AG04450 (cell line): ENCODE data around the gene CCL15. TPM values are rescaled to one million over a fixed set of nuclear protein-coding genes. Genes with fewer than 3 reads are reported as not detected.

Source experiments
- CTCF ChIA-PET: fragments of 300-600, 350-600 bp; formaldehyde crosslinking; extraction: SDS; loops from one replicate; lab custom pipeline; 2022; ENCODE audit warnings: antibody characterized with exemption, inconsistent platforms; lab: Charles Lee
- POLR2A ChIA-PET: fragments of 350-600 bp; formaldehyde crosslinking; extraction: SDS; loops from one replicate; lab custom pipeline; 2021; ENCODE audit warnings: antibody characterized with exemption, inconsistent platforms; lab: Yijun Ruan, JAX
- DNase-seq: peaks from one replicate; pipeline ENCODE4 v3.0.0-alpha.2; 2011; ENCODE audit warnings: low read depth, low spot score
- H3K27ac ChIP-seq: one replicate; pipeline ENCODE4 v1.5.1; 2012; ENCODE audit warnings: low read depth, low read length, control low read depth
- H3K27me3 ChIP-seq: one replicate; pipeline ENCODE4 v1.6.0; 2012; ENCODE audit warnings: low read length; ENCODE audit not compliant: control insufficient read depth, insufficient read depth
- H3K4me3 ChIP-seq: 2 replicates; pipeline ENCODE4 v1.5.1; 2011; ENCODE audit warnings: mild to moderate bottlenecking, low read depth, low read length, control low read depth
- H3K9me3 ChIP-seq: 2 replicates; pipeline ENCODE4 v1.5.1; 2012; ENCODE audit warnings: low read length; ENCODE audit not compliant: control insufficient read depth, insufficient read depth
- CTCF ChIP-seq: IDR thresholded peaks from 2 replicates; pipeline ENCODE4 v1.5.1; 2011; ENCODE audit warnings: low read depth, low read length, control low read depth, inconsistent platforms
- polyA plus RNA-seq: library from polyadenylated mRNA; depleted of rRNA; stranded (reverse); fragments of >200 nt; gene quantifications from 2 replicates; pipeline ENCODE4 v1.2.3, GENCODE V29; 2011

The CCL15 gene
- polyA plus RNA-seq, 1 experiment: not detected

- no peaks in the 10 kb centered on the region for H3K27me3 ChIP-seq
- no peak overlapping the region for H3K4me3 ChIP-seq
- TF ChIP-seq CTCF: no peak
- ChIA-PET CTCF (no interaction called here), POLR2A (no interaction called here)
- H3K27ac ChIP-seq: no peak overlapping the region
- no peak for DNase-seq
- no peaks in the 10 kb centered on the region for H3K9me3 ChIP-seq
Measured at GRCh38 chr17:36030956-36031355, 29.6 kb upstream of the CCL15 start.

- Histone ChIP-seq H3K4me3 (no peak overlapping the region), H3K27ac (no peak overlapping the region), H3K27me3 (peaks cover 3% of the 10 kb centered on the region), H3K9me3 (no peaks in the 10 kb centered on the region)
- no peak for DNase-seq
- ChIA-PET CTCF (no interaction called here), POLR2A (no interaction called here)
- TF ChIP-seq CTCF: no peak
Measured at GRCh38 chr17:36027761-36028160, 26.4 kb upstream of the CCL15 start.

- no peak for DNase-seq
- Histone ChIP-seq H3K9me3 (no peaks in the 10 kb centered on the region), H3K4me3 (no peak overlapping the region), H3K27ac (no peak overlapping the region), H3K27me3 (peaks cover 3% of the 10 kb centered on the region)
- ChIA-PET POLR2A (no interaction called here), CTCF (no interaction called here)
- no peak for TF ChIP-seq CTCF
Measured at GRCh38 chr17:36024106-36024869, 22.9 kb upstream of the CCL15 start.

- Histone ChIP-seq H3K9me3 (no peaks in the 10 kb centered on the region), H3K27ac (no peak overlapping the region), H3K4me3 (no peak overlapping the region), H3K27me3 (no peaks in the 10 kb centered on the region)
- ChIA-PET POLR2A (no interaction called here), CTCF (interaction anchor here (1.4 kb wide), 1 partner anchor 53 kb away, joined by 3 read pairs; no protein-coding TSS in a partner anchor)
- no peak for TF ChIP-seq CTCF
- DNase-seq: no peak
Measured at GRCh38 chr17:36019423-36019822, 18.1 kb upstream of the CCL15 start.

GRCh38 chr17:36017799-36018198, 16.4 kb upstream of the CCL15 start, which contains the start of gene CCL23:
TSS of gene CCL23 (minus strand) at chr17:36017972. CDS start at chr17:36017897, 75 bp downstream.
- no peak within 1 kb of the TSS for H3K27ac ChIP-seq
- no peaks in the 10 kb centered on the region for H3K9me3 ChIP-seq
- TF ChIP-seq CTCF: no peak
- POLR2A ChIA-PET: no interaction called here
- H3K27me3 ChIP-seq: no peaks in the 10 kb centered on the region
- CTCF ChIA-PET: no interaction called here
- no peak within 1 kb of the TSS for H3K4me3 ChIP-seq
- DNase-seq: no peak
